Mesendoderm (in vitro differentiated cells): ENCODE data around the gene CABLES2.

Source experiments
- DNase-seq: peaks from one replicate; pipeline ENCODE4 v3.0.0; 2013
- H2AK5ac ChIP-seq: 2 replicates; pipeline ENCODE4 v1.6.1; 2013; ENCODE audit warnings: low read length, inconsistent platforms
- H2BK120ac ChIP-seq: 2 replicates; pipeline ENCODE4 v1.6.1; 2013; ENCODE audit warnings: low read depth, mild to moderate bottlenecking, low read length, moderate library complexity, mixed read lengths
- H2BK15ac ChIP-seq: replicated peaks from 2 replicates; pipeline ENCODE4 v1.6.1; 2013; ENCODE audit warnings: low read depth, mild to moderate bottlenecking, moderate library complexity
- H2BK5ac ChIP-seq: 2 replicates; pipeline ENCODE4 v1.6.1; 2013; ENCODE audit warnings: low read length, inconsistent platforms
- H3K18ac ChIP-seq: 2 replicates; pipeline ENCODE4 v1.6.1; 2013; ENCODE audit warnings: mild to moderate bottlenecking, low read length, mixed read lengths
- H3K23ac ChIP-seq: one replicate; pipeline ENCODE4 v1.6.1; 2013; ENCODE audit warnings: low read length
- H3K27ac ChIP-seq: 2 replicates; pipeline ENCODE4 v1.5.1; 2013; ENCODE audit warnings: low read depth, mild to moderate bottlenecking, inconsistent platforms, low read length, moderate library complexity
- H3K27me3 ChIP-seq: 2 replicates; pipeline ENCODE4 v1.6.1; 2013; ENCODE audit warnings: low read length, control low read depth, mild to moderate bottlenecking, inconsistent platforms; ENCODE audit not compliant: insufficient read depth, poor library complexity
- H3K36me3 ChIP-seq: 2 replicates; pipeline ENCODE4 v1.6.1; 2013; ENCODE audit warnings: low read length, inconsistent platforms; ENCODE audit not compliant: control insufficient read depth, insufficient read depth
- H3K4ac ChIP-seq: one replicate; pipeline ENCODE4 v1.6.1; 2013; ENCODE audit warnings: low read depth, mild to moderate bottlenecking, low read length, moderate library complexity
- H3K4me1 ChIP-seq: 2 replicates; pipeline ENCODE4 v1.6.1; 2013; ENCODE audit warnings: low read depth, low read length, inconsistent platforms; ENCODE audit not compliant: control insufficient read depth
- H3K4me2 ChIP-seq: 2 replicates; pipeline ENCODE4 v1.6.1; 2013; ENCODE audit warnings: low read length
- H3K4me3 ChIP-seq: 2 replicates; pipeline ENCODE4 v1.5.1; 2013; ENCODE audit warnings: mild to moderate bottlenecking, low read length
- H3K56ac ChIP-seq: one replicate; pipeline ENCODE4 v1.6.1; 2013; ENCODE audit warnings: low read length
- H3K79me1 ChIP-seq: 2 replicates; pipeline ENCODE4 v1.6.1; 2013; ENCODE audit warnings: low read length, inconsistent platforms
- H3K79me2 ChIP-seq: 2 replicates; pipeline ENCODE4 v1.6.1; 2013; ENCODE audit warnings: mild to moderate bottlenecking, low read length; ENCODE audit not compliant: control insufficient read depth, insufficient read depth
- H3K9ac ChIP-seq: 2 replicates; pipeline ENCODE4 v1.6.1; 2013; ENCODE audit warnings: low read length, inconsistent platforms
- H4K5ac ChIP-seq: one replicate; pipeline ENCODE4 v1.6.1; 2013; ENCODE audit warnings: low read length
- H4K8ac ChIP-seq: one replicate; pipeline ENCODE4 v1.6.1; 2013; ENCODE audit warnings: low read depth, mild to moderate bottlenecking, control low read depth, low read length, moderate library complexity
- WGBS: extraction: QIAGEN DNeasy Blood & Tissue Kit; methylation state at CpG from one replicate; pipeline ENCODE4 v1.1.7; 2013; ENCODE audit warnings: low lambda C conversion rate, missing lambda C conversion rate; ENCODE audit not compliant: insufficient coverage; ENCODE audit errors: extremely low coverage; 5-methylcytosine and 5-hydroxymethylcytosine counted together

The CABLES2 gene

GRCh38 chr20:62387933-62388635 lies 19.0 kb downstream of the CABLES2 start:
- Histone ChIP-seq H3K36me3 (peaks cover 8% of the 10 kb centered on the region), H3K27ac (no peak overlapping the region), H3K56ac (peak overlapping the region; percentile 100), H3K79me2 (peaks cover 27% of the 10 kb centered on the region), H4K5ac (no peak overlapping the region), H3K4me2 (peak overlapping the region; percentile 98), H3K9ac (peak overlapping the region; percentile 100), H3K79me1 (peaks cover 18% of the 10 kb centered on the region), H2BK15ac (no peak overlapping the region), H2AK5ac (no peak overlapping the region), H3K4ac (no peak overlapping the region), H3K27me3 (no peaks in the 10 kb centered on the region), H3K4me1 (no peaks in the 10 kb centered on the region), H2BK5ac (no peak overlapping the region), H4K8ac (no peak overlapping the region), H2BK120ac (no peak overlapping the region), H3K4me3 (peak overlapping the region; percentile 99), H3K23ac (no peak overlapping the region), H3K18ac (no peak overlapping the region)
- DNase-seq = no peak
- no CpG with 5 or more reads among the region's 20 CpGs for WGBS

- H4K5ac ChIP-seq = no peak overlapping the region
- peaks cover 18% of the 10 kb centered on the region for H3K79me1 ChIP-seq
- peak overlapping the region; percentile 98 for H3K4me2 ChIP-seq
- DNase-seq = no peak
- H3K27ac ChIP-seq = no peak overlapping the region
- peak overlapping the region; percentile 100 for H3K9ac ChIP-seq
- peaks cover 8% of the 10 kb centered on the region for H3K36me3 ChIP-seq
- H3K4me1 ChIP-seq = no peaks in the 10 kb centered on the region
- peak overlapping the region; percentile 45 for H2BK5ac ChIP-seq
- peak overlapping the region; percentile 87 for H2AK5ac ChIP-seq
- H3K27me3 ChIP-seq = no peaks in the 10 kb centered on the region
- H3K4me3 ChIP-seq = peak overlapping the region; percentile 99
- peak overlapping the region; percentile 100 for H3K56ac ChIP-seq
- no peak overlapping the region for H2BK120ac ChIP-seq
- no peak overlapping the region for H4K8ac ChIP-seq
- peak overlapping the region; percentile 63 for H3K18ac ChIP-seq
- H2BK15ac ChIP-seq = no peak overlapping the region
- H3K79me2 ChIP-seq = peaks cover 27% of the 10 kb centered on the region
- H3K4ac ChIP-seq = peak overlapping the region; percentile 6
- no CpG with 5 or more reads among the region's 47 CpGs for WGBS
- H3K23ac ChIP-seq = peak overlapping the region; percentile 89
Measured at GRCh38 chr20:62387219-62387913, 19.7 kb downstream of the CABLES2 start.

- Histone ChIP-seq H4K5ac (no peak within 1 kb of the TSS), H3K4ac (peak within 1 kb of the TSS; percentile 97), H3K4me1 (no peaks in the 10 kb centered on the region), H3K27ac (peak within 1 kb of the TSS; percentile 25), H3K79me2 (peaks cover 27% of the 10 kb centered on the region), H3K36me3 (peaks cover 8% of the 10 kb centered on the region), H2AK5ac (peak within 1 kb of the TSS; percentile 95), H2BK120ac (no peak within 1 kb of the TSS), H3K4me3 (peak within 1 kb of the TSS; percentile 99), H3K23ac (peak within 1 kb of the TSS; percentile 89), H3K4me2 (peak within 1 kb of the TSS; percentile 98), H3K79me1 (peaks cover 18% of the 10 kb centered on the region), H2BK15ac (no peak within 1 kb of the TSS), H3K9ac (peak within 1 kb of the TSS; percentile 100), H3K56ac (peak within 1 kb of the TSS; percentile 100), H3K27me3 (no peaks in the 10 kb centered on the region), H2BK5ac (peak within 1 kb of the TSS; percentile 93), H3K18ac (peak within 1 kb of the TSS; percentile 63), H4K8ac (peak within 1 kb of the TSS; percentile 40)
- peak; percentile 94 for DNase-seq
- WGBS = no CpG with 5 or more reads among the region's 83 CpGs
Measured at GRCh38 chr20:62386383-62387218, 20.5 kb downstream of the CABLES2 start, which contains the start of gene RPS21. TSS of gene RPS21 (plus strand) at chr20:62387103. CDS start at chr20:62387339, 236 bp downstream.

- H4K8ac ChIP-seq = no peak overlapping the region
- DNase-seq = peak; percentile 91
Measured at GRCh38 chr20:62382306-62383198, 24.5 kb downstream of the CABLES2 start.

GRCh38 chr20:62381842-62382241 lies 25.2 kb downstream of the CABLES2 start:
- Histone ChIP-seq H2BK15ac (no peak overlapping the region), H3K56ac (no peak overlapping the region), H3K18ac (no peak overlapping the region), H3K4ac (no peak overlapping the region), H3K79me1 (peaks cover 4% of the 10 kb centered on the region), H3K4me3 (no peak overlapping the region), H3K27ac (no peak overlapping the region), H3K4me2 (no peak overlapping the region), H3K4me1 (no peaks in the 10 kb centered on the region), H4K8ac (no peak overlapping the region), H2AK5ac (no peak overlapping the region), H3K23ac (no peak overlapping the region), H3K36me3 (no peaks in the 10 kb centered on the region), H3K9ac (no peak overlapping the region), H4K5ac (no peak overlapping the region), H3K27me3 (no peaks in the 10 kb centered on the region), H2BK5ac (no peak overlapping the region), H2BK120ac (no peak overlapping the region), H3K79me2 (peaks cover 15% of the 10 kb centered on the region)
- WGBS = no CpG with 5 or more reads among the region's 6 CpGs
- DNase-seq = no peak

More at GRCh38 chr20:62382306-62383198, 24.5 kb downstream of the CABLES2 start:
- H2BK15ac ChIP-seq = no peak overlapping the region
- no peak overlapping the region for H3K56ac ChIP-seq
- no peak overlapping the region for H2BK5ac ChIP-seq
- no peak overlapping the region for H3K27ac ChIP-seq
- peaks cover 6% of the 10 kb centered on the region for H3K79me1 ChIP-seq
- no peaks in the 10 kb centered on the region for H3K4me1 ChIP-seq
- H2BK120ac ChIP-seq = no peak overlapping the region
- H3K27me3 ChIP-seq = no peaks in the 10 kb centered on the region
- H3K18ac ChIP-seq = no peak overlapping the region
- H3K4me3 ChIP-seq = no peak overlapping the region
- no peak overlapping the region for H3K23ac ChIP-seq
- H2AK5ac ChIP-seq = no peak overlapping the region
- H4K5ac ChIP-seq = no peak overlapping the region
- H3K4ac ChIP-seq = no peak overlapping the region
- peaks cover 20% of the 10 kb centered on the region for H3K79me2 ChIP-seq
- no peaks in the 10 kb centered on the region for H3K36me3 ChIP-seq
- H3K4me2 ChIP-seq = no peak overlapping the region
- no CpG with 5 or more reads among the region's 18 CpGs for WGBS
- no peak overlapping the region for H3K9ac ChIP-seq
